Activated CD4-positive, alpha-beta T cell treated with anti-CD3 and anti-CD28 coated beads, Interleukin-2, amount 10 ng/mL, durations not matched to agents 24 days and 14 days (primary cell): Measurements from ENCODE around the gene PATL2. TPM values are rescaled to one million over a fixed set of nuclear protein-coding genes. Genes with fewer than 3 reads are reported as not detected.
A peak's percentile ranks its signal among the peaks of the same experiment; 100 is the strongest.
"Not testable (repeated sequence)": the region's sequence is repeated elsewhere in the genome, so short reads cannot be mapped to it uniquely, and the experiment has no call there.

Experiments used
- DNase-seq: peaks from one replicate; pipeline ENCODE4 v3.0.0; 2022
- H3K27ac Mint-ChIP-seq: one replicate; pipeline ENCODE4 v1.8.0; 2022; ENCODE audit warnings: mild to moderate bottlenecking, mixed read lengths
- H3K27me3 Mint-ChIP-seq: one replicate; pipeline ENCODE4 v1.8.0; 2022; ENCODE audit warnings: mixed read lengths
- H3K36me3 Mint-ChIP-seq: one replicate; pipeline ENCODE4 v1.8.0; 2022; ENCODE audit warnings: low read depth, mild to moderate bottlenecking, mixed read lengths
- H3K4me1 Mint-ChIP-seq: one replicate; pipeline ENCODE4 v1.8.0; 2021; ENCODE audit warnings: mixed read lengths
- H3K4me3 Mint-ChIP-seq: one replicate; pipeline ENCODE4 v1.8.0; 2022; ENCODE audit warnings: mild to moderate bottlenecking, moderate library complexity, mixed read lengths
- H3K9me3 Mint-ChIP-seq: one replicate; pipeline ENCODE4 v1.8.0; 2021; ENCODE audit warnings: mixed read lengths
- intact Hi-C: fragments of 100-400 bp; cut with micrococcal nuclease; formaldehyde crosslinking; loops from one replicate; pipeline ENCODE4 v1.15.1; 2023
- total RNA-seq: library from RNA; stranded (reverse); gene quantifications from 2 replicates; pipeline ENCODE4 v1.2.3, GENCODE V29; 2022

The PATL2 gene
- total RNA-seq, 1 donor from 2014 or later: 10.9 TPM

- no peak for DNase-seq
- intact Hi-C loops: loop anchor here (1.0 kb wide), 1 partner anchor 30 kb away; the partner anchor contains the start of gene SPG11
- no peaks in the 10 kb centered on the region for H3K27me3 Mint-ChIP-seq
- H3K9me3 Mint-ChIP-seq: peaks cover 3% of the 10 kb centered on the region
- peaks cover 22% of the 10 kb centered on the region for H3K4me1 Mint-ChIP-seq
- peaks cover 59% of the 10 kb centered on the region for H3K36me3 Mint-ChIP-seq
- peak overlapping the region; percentile 71 for H3K4me3 Mint-ChIP-seq
- H3K27ac Mint-ChIP-seq: peak overlapping the region; percentile 91
Measured at GRCh38 chr15:44633603-44634002, 77.5 kb downstream of the PATL2 start.

- H3K36me3 Mint-ChIP-seq: peaks cover 66% of the 10 kb centered on the region
- not testable (repeated sequence) for H3K27ac Mint-ChIP-seq
Measured at GRCh38 chr15:44625286-44625685, 85.8 kb downstream of the PATL2 start.

DNA sequence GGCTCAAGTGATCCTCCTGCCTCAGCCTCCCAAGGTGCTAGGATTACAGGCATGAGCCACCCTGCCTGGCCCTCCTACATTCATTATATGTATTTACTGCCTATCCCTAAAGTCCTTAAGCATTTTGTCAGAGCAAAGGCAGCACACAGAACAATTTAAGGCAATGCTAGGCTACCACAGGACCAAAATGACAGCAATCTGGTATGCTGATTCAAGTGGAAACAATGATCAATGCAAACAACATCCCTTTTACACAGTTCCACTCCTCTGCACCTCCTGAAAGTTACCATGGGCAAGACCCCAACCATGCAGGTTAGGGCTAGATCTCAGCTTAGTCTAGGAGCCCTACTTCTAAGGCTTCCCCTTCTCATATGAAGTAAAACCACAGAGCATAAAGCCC is 87.9 kb downstream of the PATL2 start:
- H3K4me1 Mint-ChIP-seq: peaks cover 12% of the 10 kb centered on the region

More at GRCh38 chr15:44625286-44625685, 85.8 kb downstream of the PATL2 start:
- intact Hi-C loops, H3K4me3 Mint-ChIP-seq, H3K27me3 Mint-ChIP-seq, DNase-seq, H3K9me3 Mint-ChIP-seq: not testable (repeated sequence)
- H3K4me1 Mint-ChIP-seq: peaks cover 12% of the 10 kb centered on the region

GRCh38 chr15:44620081-44620480 is 91.0 kb downstream of the PATL2 start:
- intact Hi-C loops: no loop called here
- no peak for DNase-seq
- no peaks in the 10 kb centered on the region for H3K9me3 Mint-ChIP-seq
- no peak overlapping the region for H3K4me3 Mint-ChIP-seq
- peaks cover 8% of the 10 kb centered on the region for H3K4me1 Mint-ChIP-seq
- peaks cover 69% of the 10 kb centered on the region for H3K36me3 Mint-ChIP-seq
- H3K27me3 Mint-ChIP-seq: no peaks in the 10 kb centered on the region
- no peak overlapping the region for H3K27ac Mint-ChIP-seq

More for the DNA sequence above, 87.9 kb downstream of the PATL2 start:
- peak overlapping the region; percentile 75 for H3K27ac Mint-ChIP-seq
- H3K36me3 Mint-ChIP-seq: peaks cover 65% of the 10 kb centered on the region
- H3K4me3 Mint-ChIP-seq: no peak overlapping the region
- intact Hi-C loops: no loop called here
- H3K9me3 Mint-ChIP-seq: no peaks in the 10 kb centered on the region
- H3K27me3 Mint-ChIP-seq: no peaks in the 10 kb centered on the region
- DNase-seq: no peak

GRCh38 chr15:44616974-44617373 is 94.1 kb downstream of the PATL2 start:
- DNase-seq: no peak
- Mint-ChIP-seq H3K9me3 (no peaks in the 10 kb centered on the region), H3K36me3 (peaks cover 66% of the 10 kb centered on the region), H3K4me1 (no peaks in the 10 kb centered on the region), H3K27ac (no peak overlapping the region), H3K4me3 (no peak overlapping the region), H3K27me3 (no peaks in the 10 kb centered on the region)
- intact Hi-C loops: no loop called here

Other genes with a start within 250 kb of the PATL2 start
- gene EIF3J, start 174.2 kb downstream of the PATL2 start, total RNA-seq: 161 and 166 TPM in 2 replicates
- 67.2 and 68.0 TPM in 2 replicates for gene SPG11, start 47.7 kb downstream of the PATL2 start, total RNA-seq
- 4,380 and 4,481 TPM in 2 replicates for gene B2M, start 194 bp upstream of the PATL2 start, total RNA-seq
- gene TRIM69, start 25.2 kb upstream of the PATL2 start, total RNA-seq: 38.6 and 42.7 TPM in 2 replicates
- not detected in 2 replicates for gene TERB2, start 245.4 kb upstream of the PATL2 start, total RNA-seq